GM12865 (cell line): Measurements from ENCODE around the gene COX7A2L.
A peak's percentile ranks its signal among the peaks of the same experiment; 100 is the strongest.

Source experiments
- DNase-seq: peaks from one replicate; pipeline ENCODE4 v3.0.0; 2010; ENCODE audit warnings: low read depth
- H3K4me3 ChIP-seq: 2 replicates; pipeline ENCODE4 v1.5.1; 2011; ENCODE audit warnings: mild to moderate bottlenecking, low read depth, low read length, control low read depth
- CTCF ChIP-seq: IDR thresholded peaks from 2 replicates; pipeline ENCODE4 v1.5.1; 2011; ENCODE audit warnings: low read length, control low read depth, low read depth, inconsistent platforms; ENCODE audit not compliant: insufficient read depth; ENCODE audit errors: missing control alignments

COX7A2L gene

DNA sequence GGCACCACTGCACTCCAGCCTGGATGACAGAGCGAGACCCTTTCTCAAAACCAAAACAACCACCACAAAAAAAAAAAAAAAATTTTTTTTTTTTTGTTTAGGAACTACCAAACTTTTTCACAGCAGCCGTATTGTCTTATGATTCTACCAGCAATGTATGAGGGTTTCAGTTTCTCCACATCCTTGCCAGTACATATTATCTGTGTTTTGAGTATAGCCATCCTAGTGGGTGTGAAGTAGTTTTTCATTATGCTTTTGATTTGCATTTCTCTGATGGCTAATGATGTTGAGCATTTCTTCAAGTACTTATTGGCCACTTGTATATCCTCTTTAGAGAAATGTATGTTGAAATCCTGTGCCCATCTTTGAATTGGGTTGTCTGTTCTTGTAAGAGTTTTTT lies 51.7 kb downstream of the COX7A2L start:
- TF ChIP-seq CTCF, result no peak
- no peak overlapping the region for H3K4me3 ChIP-seq
- DNase-seq, result peak; percentile 18

- TF ChIP-seq CTCF, result no peak
- H3K4me3 ChIP-seq, result no peak overlapping the region
- DNase-seq, result no peak
These were observed 53.8 kb downstream of the COX7A2L start for GRCh38 chr2:42307180-42307579.

DNA sequence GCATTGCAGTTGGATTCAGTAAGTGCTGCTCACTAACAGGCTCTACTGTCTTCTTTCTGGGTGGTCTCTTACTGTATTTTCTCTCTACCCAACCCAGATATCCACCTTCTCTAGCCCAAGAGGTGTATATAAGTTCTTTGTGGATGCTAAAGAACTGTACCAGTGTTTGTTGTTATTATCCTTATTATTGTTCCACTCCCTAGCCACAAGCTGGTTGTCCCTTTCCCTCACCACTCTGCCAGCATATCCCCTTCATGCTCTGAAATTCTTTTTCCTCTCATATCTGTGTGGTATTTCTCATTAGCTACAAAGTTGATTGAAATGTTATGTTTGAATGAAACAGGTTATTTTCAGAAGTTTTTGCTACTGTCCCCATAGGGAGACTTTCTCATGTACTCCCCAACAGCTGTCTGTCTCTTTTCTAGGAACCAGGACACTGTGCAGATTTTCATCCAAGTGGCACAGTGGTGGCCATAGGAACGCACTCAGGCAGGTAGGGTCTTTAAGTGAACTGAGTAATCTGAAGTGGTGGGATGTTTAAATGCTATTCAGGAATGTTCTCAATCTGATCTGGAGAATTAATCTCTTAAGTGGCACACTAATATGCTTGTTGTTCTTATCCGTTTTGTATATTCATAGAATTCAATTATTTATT lies 56.8 kb downstream of the COX7A2L start:
- no peak overlapping the region for H3K4me3 ChIP-seq
- no peak for TF ChIP-seq CTCF
- DNase-seq, result no peak

DNA sequence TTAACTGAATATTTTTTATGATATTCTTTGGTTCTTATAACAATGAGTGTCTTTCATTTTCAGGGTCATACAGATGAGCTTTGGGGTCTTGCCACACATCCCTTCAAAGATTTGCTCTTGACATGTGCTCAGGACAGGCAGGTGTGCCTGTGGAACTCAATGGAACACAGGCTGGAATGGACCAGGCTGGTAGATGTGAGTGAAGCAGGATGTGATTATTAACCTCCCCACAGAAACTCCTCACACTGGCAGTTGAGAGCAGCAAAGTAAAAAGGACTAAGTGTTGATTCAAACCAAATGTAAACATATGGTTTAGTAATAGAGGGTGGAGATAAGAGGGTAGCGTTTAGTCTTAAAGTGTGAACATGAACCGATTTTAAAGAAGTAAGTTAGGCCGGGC lies 57.8 kb downstream of the COX7A2L start:
- no peak for TF ChIP-seq CTCF

GRCh38 chr2:42300527-42300926 lies 60.5 kb downstream of the COX7A2L start:
- no peak for DNase-seq
- no peak for TF ChIP-seq CTCF
- no peak overlapping the region for H3K4me3 ChIP-seq

More for the DNA sequence above, 57.8 kb downstream of the COX7A2L start:
- no peak overlapping the region for H3K4me3 ChIP-seq
- DNase-seq, result no peak
